Prostate gland (tissue), 2 donors: ENCODE measurements around the gene COL2A1.

Source experiments
- CTCF ChIP-seq, 4 experiments: fragments of 200-600 bp in 2 of 4; fragments of 450-650 bp in 2 of 4; sonication (generic) in 2 of 4; IDR thresholded peaks; 1 replicate in 3 of 4; 2 replicates in 1 of 4; pipeline ENCODE4 v1.5.1; 2016 to 2019; ENCODE audit warnings: antibody characterized with exemption in 4 of 4, mild to moderate bottlenecking in 2 of 4, moderate library complexity in 2 of 4
- POLR2A ChIP-seq: fragments of 450-650 bp; IDR thresholded peaks from one replicate; pipeline ENCODE4 v1.6.1; 2016; ENCODE audit warnings: antibody characterized with exemption, mild to moderate bottlenecking
- POLR2AphosphoS5 ChIP-seq: sonication (generic); formaldehyde crosslinking; IDR thresholded peaks from one replicate; pipeline ENCODE4 v1.6.1; 2017; ENCODE audit warnings: antibody characterized with exemption

GRCh38 chr12:47967461-47968321, 36.6 kb downstream of the COL2A1 start:
- TF ChIP-seq POLR2A (no peak), CTCF (IDR thresholded peaks at IDR 0.05) (no peak), POLR2AphosphoS5 (no peak)
